NCI-H1105 (cell line): ENCODE data around the gene MTA3.

Source experiments
- DNase-seq: peaks from one replicate; lab custom pipeline; 2025; lab: John Stamatoyannopoulos, UW

MTA3 gene

GRCh38 chr2:42787424-42787787 is 219.0 kb downstream of the MTA3 start:
- no peak for DNase-seq

GRCh38 chr2:42787788-42788477 is 219.5 kb downstream of the MTA3 start:
- DNase-seq = no peak

- no peak for DNase-seq
These were observed 220.0 kb downstream of the MTA3 start for GRCh38 chr2:42788478-42788793.

GRCh38 chr2:42788882-42789281 is 220.4 kb downstream of the MTA3 start:
- DNase-seq = no peak

GRCh38 chr2:42789751-42790150 is 221.3 kb downstream of the MTA3 start:
- no peak for DNase-seq

- DNase-seq = no peak
These were observed 223.2 kb downstream of the MTA3 start for GRCh38 chr2:42791606-42792005.

GRCh38 chr2:42792087-42792582 is 223.7 kb downstream of the MTA3 start:
- no peak for DNase-seq

GRCh38 chr2:42792583-42793333 is 224.3 kb downstream of the MTA3 start, which contains the start of gene HAAO:
HAAO (minus strand) TSS chr2:42792583; CDS start chr2:42792536, 47 bp downstream.
- no peak for DNase-seq

- DNase-seq = no peak
These were observed 225.2 kb downstream of the MTA3 start for GRCh38 chr2:42793334-42794270.

- no peak for DNase-seq
These were observed 226.0 kb downstream of the MTA3 start for GRCh38 chr2:42794271-42795046.

- no peak for DNase-seq
These were observed 226.8 kb downstream of the MTA3 start for GRCh38 chr2:42795275-42795674.

- DNase-seq = no peak
These were observed 227.4 kb downstream of the MTA3 start for GRCh38 chr2:42795841-42796301.

- DNase-seq = no peak
These were observed 228.2 kb downstream of the MTA3 start for GRCh38 chr2:42796427-42797248.

GRCh38 chr2:42797281-42797680 is 228.8 kb downstream of the MTA3 start:
- DNase-seq = no peak

GRCh38 chr2:42799881-42800280 is 231.4 kb downstream of the MTA3 start:
- DNase-seq = no peak

- DNase-seq = no peak
These were observed 232.1 kb downstream of the MTA3 start for GRCh38 chr2:42800461-42800962.

GRCh38 chr2:42800981-42801380 is 232.5 kb downstream of the MTA3 start:
- no peak for DNase-seq

GRCh38 chr2:42801381-42801780 is 232.9 kb downstream of the MTA3 start:
- DNase-seq = no peak

GRCh38 chr2:42802150-42802549 is 233.7 kb downstream of the MTA3 start:
- DNase-seq = no peak

- DNase-seq = no peak
These were observed 235.9 kb downstream of the MTA3 start for GRCh38 chr2:42804338-42804737.
